GM18505 (cell line): Measurements from ENCODE around the gene FRMD1.

Experiments
- ATAC-seq: cut with Tn5 transposase; IDR thresholded peaks from one replicate; pipeline ENCODE4 v1.9.1; 2021; ENCODE audit not compliant: unreplicated experiment
- POLR2A ChIP-seq: IDR thresholded peaks from 4 replicates; pipeline ENCODE4 v1.6.1; 2011; ENCODE audit warnings: borderline replicate concordance; ENCODE audit not compliant: insufficient read depth, insufficient read length; ENCODE audit errors: extremely low read depth

FRMD1 gene

GRCh38 chr6:168015009-168015408 lies 64.0 kb downstream of the FRMD1 start:
- no peak for ATAC-seq
- TF ChIP-seq POLR2A, result no peak

DNA sequence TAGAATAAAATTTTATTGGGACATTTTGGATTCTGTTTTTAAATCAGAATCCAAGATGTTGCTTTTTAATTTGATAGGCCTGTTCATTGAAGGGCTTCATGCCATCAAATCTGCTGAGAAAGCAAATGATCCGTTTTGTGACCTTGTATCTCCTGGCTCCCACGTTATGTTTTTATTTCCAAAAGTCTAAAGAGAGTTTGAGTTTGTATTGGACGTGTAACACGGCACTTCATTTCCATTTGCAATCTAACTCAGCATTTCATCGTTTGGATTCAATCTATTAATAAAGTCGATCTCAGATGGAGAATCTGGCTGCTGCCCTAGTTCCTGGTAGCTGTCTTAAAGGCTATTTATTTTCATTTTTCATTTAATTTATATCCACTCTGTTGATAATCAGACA lies 64.6 kb downstream of the FRMD1 start:
- TF ChIP-seq POLR2A, result no peak
- ATAC-seq, result no peak

DNA sequence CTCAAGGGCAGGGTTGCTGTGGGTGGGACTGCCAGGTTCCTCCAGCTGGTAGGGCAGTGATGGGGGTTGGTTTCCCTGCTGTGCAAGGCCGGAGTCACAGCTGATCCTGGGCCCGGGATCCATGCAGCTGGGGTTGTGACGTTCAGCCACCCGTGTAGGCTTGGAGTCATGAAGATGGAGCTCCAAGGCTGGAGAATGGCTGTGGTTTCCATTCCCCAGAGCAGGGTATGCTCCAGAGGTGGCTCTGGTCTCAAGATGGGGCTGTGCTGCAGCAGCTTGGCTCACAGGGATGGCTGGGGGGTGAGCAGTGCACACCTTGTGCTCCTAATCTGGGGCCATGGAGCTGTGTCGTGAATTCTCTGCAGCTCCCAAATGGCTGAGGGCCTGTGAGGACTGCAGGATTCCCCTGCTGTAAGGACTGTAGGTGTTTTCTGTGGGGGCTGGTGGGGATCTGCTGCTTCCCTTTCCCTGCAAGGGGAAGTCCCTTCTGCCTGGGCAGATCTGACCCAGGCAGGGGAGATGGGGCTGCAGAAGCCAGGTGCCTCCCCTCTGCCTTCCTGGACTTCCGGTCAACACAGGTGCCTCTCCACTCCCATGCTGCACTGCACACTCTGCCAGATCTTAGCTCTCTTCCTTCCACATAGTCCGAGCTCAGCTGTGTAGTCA lies 65.6 kb downstream of the FRMD1 start:
- TF ChIP-seq POLR2A, result no peak
- no peak for ATAC-seq

DNA sequence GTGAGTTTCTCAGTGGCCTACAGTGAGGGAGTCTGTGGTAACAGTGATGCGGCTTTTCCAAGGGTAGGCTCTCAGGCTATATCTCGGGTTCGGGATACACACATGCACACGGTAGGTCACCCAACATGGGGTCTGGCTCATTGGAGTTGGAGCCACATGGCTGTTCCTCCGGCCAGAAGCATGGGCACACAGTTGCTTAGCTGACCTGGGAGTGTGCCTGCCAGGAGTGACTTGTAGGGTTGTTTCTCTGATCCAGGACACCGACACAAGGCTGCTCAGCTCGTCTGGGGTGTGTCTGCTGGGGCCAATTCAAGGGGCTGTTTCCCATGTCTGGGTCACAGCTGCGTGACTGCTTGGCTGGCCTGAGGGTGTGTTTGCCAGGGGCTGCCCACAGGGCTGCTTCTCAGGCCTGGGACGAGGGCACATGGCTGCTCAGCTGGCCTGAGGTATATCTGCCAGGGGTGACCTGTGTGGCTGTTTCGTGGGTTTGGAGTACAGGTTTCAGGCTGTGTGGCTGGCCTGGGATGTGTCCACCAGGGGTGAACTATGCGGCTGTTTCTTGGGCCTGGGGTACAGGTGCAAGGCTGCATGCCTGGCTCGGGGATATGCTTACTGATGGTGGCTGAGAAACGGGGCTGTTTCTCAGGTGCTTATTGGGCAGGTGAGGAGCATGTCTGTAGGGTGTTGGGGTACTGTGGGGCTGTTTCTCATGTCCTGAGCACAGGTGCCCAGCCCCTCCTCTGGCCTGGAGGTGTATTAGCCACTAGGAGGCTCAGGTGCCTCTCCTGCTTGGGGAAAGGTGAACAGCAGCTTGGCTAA lies 66.4 kb downstream of the FRMD1 start:
- ATAC-seq, result no peak
- no peak for TF ChIP-seq POLR2A

GRCh38 chr6:168011291-168011690 lies 67.7 kb downstream of the FRMD1 start:
- ATAC-seq, result no peak
- TF ChIP-seq POLR2A, result no peak

GRCh38 chr6:168009331-168009730 lies 69.7 kb downstream of the FRMD1 start:
- ATAC-seq, result no peak
- TF ChIP-seq POLR2A, result no peak

- ATAC-seq, result no peak
- TF ChIP-seq POLR2A, result no peak
These were observed 71.2 kb downstream of the FRMD1 start for GRCh38 chr6:168007592-168008338.

DNA sequence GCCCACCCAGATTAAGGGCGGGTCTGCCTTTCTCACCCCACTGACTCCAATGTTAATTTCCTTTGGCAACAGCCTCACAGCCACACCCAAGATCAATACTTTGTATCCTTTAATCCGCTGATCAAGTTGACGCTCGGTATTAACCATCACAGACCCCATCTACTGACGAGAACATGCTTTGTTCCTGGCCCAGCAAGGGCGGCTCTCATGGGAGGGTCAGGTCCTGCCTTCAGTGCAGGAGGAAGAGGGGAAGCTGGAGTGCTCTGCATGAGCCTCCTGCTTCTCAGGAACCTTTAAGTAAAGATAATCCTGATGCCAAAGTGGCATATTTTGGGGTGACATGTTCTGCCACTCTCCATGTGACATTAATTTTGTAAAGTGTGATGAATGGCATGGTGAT lies 73.2 kb downstream of the FRMD1 start:
- TF ChIP-seq POLR2A, result no peak
- no peak for ATAC-seq

- no peak for ATAC-seq
- TF ChIP-seq POLR2A, result no peak
These were observed 74.1 kb downstream of the FRMD1 start for GRCh38 chr6:168004945-168005344.

- ATAC-seq, result no peak
- TF ChIP-seq POLR2A, result no peak
These were observed 75.0 kb downstream of the FRMD1 start for GRCh38 chr6:168004023-168004422.
